Measurements from ENCODE around the gene C2CD5. TPM values are rescaled to one million over a fixed set of nuclear protein-coding genes. Genes with fewer than 3 reads are reported as not detected.

Gene C2CD5
- total RNA-seq, 1 experiment from 2014 or later: 35.4 TPM

DNA sequence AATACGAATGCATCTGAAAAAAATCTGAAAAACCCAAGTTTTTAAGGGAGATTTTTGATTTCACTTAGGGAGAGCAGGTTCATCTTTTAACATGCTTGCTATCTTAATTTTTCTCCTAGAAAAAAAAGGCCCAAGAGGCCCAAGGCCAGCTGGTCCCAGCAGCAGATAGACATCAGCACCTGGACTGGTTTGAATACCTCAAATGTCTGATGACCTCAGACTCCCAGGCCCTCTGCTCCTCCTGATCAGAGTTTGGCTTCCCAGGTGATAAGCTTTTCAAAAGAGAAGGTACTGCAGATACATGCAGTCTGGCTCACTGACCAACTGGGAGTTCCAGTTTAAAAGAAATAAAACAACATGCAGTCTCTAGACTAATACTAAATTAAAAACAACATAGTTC, 82.6 kb downstream of the C2CD5 start:
- H2BK12ac ChIP-seq (ENCODE audit: insufficient read length, low read depth, low read length): no peak overlapping the region
- no peak overlapping the region for H2BK15ac ChIP-seq (ENCODE audit: low read depth, low read length)
- no peak overlapping the region for H4K8ac ChIP-seq (replicated peaks; ENCODE audit: insufficient read length, low read depth, low read length)
- H2BK20ac ChIP-seq (ENCODE audit: low read depth, low read length, poor library complexity, severe bottlenecking): no peak overlapping the region
- no peak overlapping the region for H3K27ac ChIP-seq (ENCODE audit: insufficient read length, low read depth, low read length)
- Mint-ChIP-seq H3K4me1 (peaks cover 3% of the 10 kb centered on the region in 2 experiments; a peak in 2 of 4 replicates), H3K27me3 (ENCODE audit: low read depth) (no peaks in the 10 kb centered on the region), H3K4me3 (no peak overlapping the region), H3K27ac (no peak overlapping the region), H3K36me3 (ENCODE audit: insufficient read depth in 1 of 3, low read depth in 3 of 3) (no peaks in the 10 kb centered on the region; a peak in 1 of 7 replicates), H3K9me3 (no peaks in the 10 kb centered on the region)
- no peaks in the 10 kb centered on the region for H3K4me1 ChIP-seq (ENCODE audit: insufficient read depth, low read length)
- H4K91ac ChIP-seq (ENCODE audit: insufficient read length, low read depth, low read length): no peak overlapping the region
- TF ChIP-seq, protein P1, sequence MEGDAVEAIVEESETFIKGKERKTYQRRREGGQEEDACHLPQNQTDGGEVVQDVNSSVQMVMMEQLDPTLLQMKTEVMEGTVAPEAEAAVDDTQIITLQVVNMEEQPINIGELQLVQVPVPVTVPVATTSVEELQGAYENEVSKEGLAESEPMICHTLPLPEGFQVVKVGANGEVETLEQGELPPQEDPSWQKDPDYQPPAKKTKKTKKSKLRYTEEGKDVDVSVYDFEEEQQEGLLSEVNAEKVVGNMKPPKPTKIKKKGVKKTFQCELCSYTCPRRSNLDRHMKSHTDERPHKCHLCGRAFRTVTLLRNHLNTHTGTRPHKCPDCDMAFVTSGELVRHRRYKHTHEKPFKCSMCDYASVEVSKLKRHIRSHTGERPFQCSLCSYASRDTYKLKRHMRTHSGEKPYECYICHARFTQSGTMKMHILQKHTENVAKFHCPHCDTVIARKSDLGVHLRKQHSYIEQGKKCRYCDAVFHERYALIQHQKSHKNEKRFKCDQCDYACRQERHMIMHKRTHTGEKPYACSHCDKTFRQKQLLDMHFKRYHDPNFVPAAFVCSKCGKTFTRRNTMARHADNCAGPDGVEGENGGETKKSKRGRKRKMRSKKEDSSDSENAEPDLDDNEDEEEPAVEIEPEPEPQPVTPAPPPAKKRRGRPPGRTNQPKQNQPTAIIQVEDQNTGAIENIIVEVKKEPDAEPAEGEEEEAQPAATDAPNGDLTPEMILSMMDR (conservative IDR thresholded peaks at IDR 0.05): no peak
- H3K9me3 ChIP-seq (ENCODE audit: control insufficient read depth, low read depth, low read length): no peaks in the 10 kb centered on the region
- H3K79me1 ChIP-seq (ENCODE audit: insufficient read depth, low read depth, low read length, poor library complexity, severe bottlenecking): no peaks in the 10 kb centered on the region
- no peak overlapping the region for H3T11ph ChIP-seq (ENCODE audit: low read length)
- no peak overlapping the region for H3K14ac ChIP-seq (ENCODE audit: insufficient read depth, low read length)
- no peak overlapping the region for H3K4me2 ChIP-seq (ENCODE audit: insufficient read depth, insufficient read length, low read length)
- H2BK5ac ChIP-seq (ENCODE audit: insufficient read length, low read length): no peak overlapping the region
- H2AFZ ChIP-seq (ENCODE audit: low read length): no peak overlapping the region
- no peak overlapping the region for H3K23ac ChIP-seq (ENCODE audit: insufficient read length, low read depth, low read length)
- no peak overlapping the region for H2BK120ac ChIP-seq (ENCODE audit: low read depth, low read length, poor library complexity, severe bottlenecking)
- H3K9ac ChIP-seq (ENCODE audit: extremely low read depth, insufficient read length, low read length): no peak overlapping the region
- no peak overlapping the region for H2AK5ac ChIP-seq (ENCODE audit: insufficient read length, low read length)
- H4K5ac ChIP-seq (ENCODE audit: insufficient read length, low read depth, low read length): no peak overlapping the region
- no peaks in the 10 kb centered on the region for H3K79me2 ChIP-seq (ENCODE audit: insufficient read depth, low read length)
- no peaks in the 10 kb centered on the region for H3K23me2 ChIP-seq (ENCODE audit: insufficient read length, low read depth, low read length, poor library complexity, severe bottlenecking)
- no peaks in the 10 kb centered on the region for H3K27me3 ChIP-seq (ENCODE audit: insufficient read depth, low read length)
- no peak overlapping the region for H3K18ac ChIP-seq (ENCODE audit: insufficient read length, low read depth, low read length)
- DNase-seq: no peak
- H4K20me1 ChIP-seq (ENCODE audit: control insufficient read depth, insufficient read depth, insufficient read length): no peaks in the 10 kb centered on the region
- no peak overlapping the region for H3K4ac ChIP-seq (ENCODE audit: low read depth, low read length)
- no CpG with 5 or more reads among the region's 1 CpG for WGBS (ENCODE audit: extremely low coverage, insufficient read length, low lambda C conversion rate)
- no peak overlapping the region for H3K56ac ChIP-seq (ENCODE audit: insufficient read length, low read depth, low read length)
